GM18505 (cell line): Measurements from ENCODE around the gene OXNAD1.

Experiments
- ATAC-seq: cut with Tn5 transposase; IDR thresholded peaks from one replicate; pipeline ENCODE4 v1.9.1; 2021; ENCODE audit not compliant: unreplicated experiment
- POLR2A ChIP-seq: IDR thresholded peaks from 4 replicates; pipeline ENCODE4 v1.6.1; 2011; ENCODE audit warnings: borderline replicate concordance; ENCODE audit not compliant: insufficient read depth, insufficient read length; ENCODE audit errors: extremely low read depth

The OXNAD1 gene

DNA sequence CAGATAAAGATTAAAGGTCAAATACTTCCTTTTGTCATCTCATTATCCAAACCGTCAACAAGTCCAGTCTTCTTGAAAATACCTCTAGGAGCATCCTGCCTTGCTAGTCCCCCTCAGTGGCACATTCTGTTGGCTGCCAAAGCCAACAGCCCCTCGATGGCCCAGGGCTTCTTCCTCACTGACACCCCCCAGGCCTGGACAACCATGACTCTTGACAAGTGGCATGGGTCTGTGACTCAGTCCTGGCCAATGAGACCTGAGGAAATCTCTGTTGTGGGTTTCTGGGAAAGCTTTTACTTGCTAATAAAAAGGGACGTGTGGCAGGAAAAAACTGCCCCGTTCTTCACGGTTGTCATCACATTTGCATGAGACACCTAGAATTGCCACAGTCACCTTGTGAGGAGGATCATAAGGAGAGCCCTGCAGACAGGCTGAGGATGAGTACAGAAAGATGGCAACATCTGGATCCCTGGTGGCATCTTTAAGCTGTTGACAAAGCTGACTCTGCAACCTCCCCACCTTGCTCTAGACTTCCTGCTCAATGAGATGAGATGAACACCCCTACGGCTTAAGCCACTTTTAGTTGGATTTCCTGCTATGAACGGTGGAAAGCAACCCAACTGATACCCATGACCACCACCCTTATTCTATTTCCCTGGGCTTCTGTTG lies 81.5 kb downstream of the OXNAD1 start:
- no peak for ATAC-seq

GRCh38 chr3:16347548-16347947 lies 82.5 kb downstream of the OXNAD1 start:
- no peak for ATAC-seq
- no peak for TF ChIP-seq POLR2A

More for the DNA sequence above, 81.5 kb downstream of the OXNAD1 start:
- no peak for TF ChIP-seq POLR2A

GRCh38 chr3:16349986-16350596 lies 85.1 kb downstream of the OXNAD1 start:
- ATAC-seq = no peak

DNA sequence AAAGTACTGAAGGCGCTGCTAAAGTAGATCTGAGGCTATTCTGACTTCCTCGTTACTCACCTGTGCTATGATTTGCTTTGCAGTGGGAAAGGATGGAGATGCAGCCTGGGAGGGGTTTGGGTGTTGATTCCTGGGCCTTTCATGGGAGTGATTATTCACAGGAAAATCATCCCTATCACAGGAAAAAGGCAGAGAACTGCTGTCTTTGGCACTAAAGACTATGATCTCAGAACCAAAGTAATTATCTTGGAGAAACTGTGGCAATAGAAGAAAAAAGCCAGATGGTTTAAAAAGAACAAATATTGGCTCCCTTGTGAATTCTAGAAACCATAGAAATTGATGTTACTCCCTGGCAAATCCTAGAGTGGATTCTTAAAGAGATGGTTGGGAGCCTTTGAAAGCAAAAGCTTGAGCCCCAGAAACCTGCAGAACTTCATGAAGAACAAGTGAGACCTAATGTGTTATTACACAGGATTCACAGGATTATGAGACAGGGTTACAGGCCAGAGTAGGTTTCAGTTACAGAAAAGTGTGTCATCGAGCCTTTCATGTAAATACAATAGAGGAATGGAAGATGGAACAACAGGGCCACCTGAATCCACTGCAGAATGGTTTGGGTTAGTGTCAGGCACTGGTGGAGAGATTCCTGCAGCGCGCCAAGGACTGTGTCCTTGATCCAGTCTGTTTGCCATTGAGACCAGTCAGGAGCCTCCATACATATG lies 85.7 kb downstream of the OXNAD1 start:
- no peak for ATAC-seq
- no peak for TF ChIP-seq POLR2A

More at GRCh38 chr3:16349986-16350596, 85.1 kb downstream of the OXNAD1 start:
- no peak for TF ChIP-seq POLR2A

GRCh38 chr3:16352428-16352827 lies 87.4 kb downstream of the OXNAD1 start:
- TF ChIP-seq POLR2A = no peak
- no peak for ATAC-seq

DNA sequence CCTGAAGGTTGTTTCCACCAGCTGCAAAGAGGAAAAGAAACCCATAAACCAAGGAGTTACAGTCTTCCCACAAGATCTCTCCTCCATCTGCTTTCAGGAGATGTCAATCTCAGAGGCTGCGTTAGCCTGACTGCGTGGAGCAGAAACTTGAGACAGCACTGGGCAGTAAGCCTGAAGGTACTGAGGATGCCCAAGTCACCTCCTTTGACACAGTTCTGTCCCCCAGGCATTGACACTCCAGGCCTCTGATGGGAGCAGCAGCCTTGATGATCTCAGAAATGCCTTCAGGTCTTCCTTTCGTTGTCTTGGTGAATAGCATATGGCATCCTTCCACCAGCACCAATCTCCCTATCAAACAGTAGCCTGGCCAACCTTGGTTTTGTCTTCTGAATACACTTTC lies 89.3 kb downstream of the OXNAD1 start:
- no peak for TF ChIP-seq POLR2A
- ATAC-seq = no peak
